Panc1 (cell line): Measurements from ENCODE around the gene GOLGA6D. TPM values are rescaled to one million over a fixed set of nuclear protein-coding genes. Genes with fewer than 3 reads are reported as not detected.
"Not testable (repeated sequence)": the region's sequence is repeated elsewhere in the genome, so short reads cannot be mapped to it uniquely, and the experiment has no call there.

Experiments
- ATAC-seq: fragments of 200-7000 bp; cut with Tn5 transposase; 2 replicates; pipeline ENCODE4 v1.9.1; 2020; ENCODE audit warnings: mild to moderate bottlenecking, moderate library complexity
- BruUV-seq: library from RNA; stranded (reverse); fragments of 400-500 nt; replicated peaks from 2 replicates; lab custom pipeline; 2021; lab: Mats Ljungman, UMichigan
- CTCF ChIA-PET: fragments of 300-600 bp; sonication (Branson Sonifier 250); formaldehyde crosslinking; loops from one replicate; lab custom pipeline; 2022; ENCODE audit warnings: antibody characterized with exemption; lab: Charles Lee
- POLR2A ChIA-PET: fragments of 300-600 bp; sonication (Branson Sonifier 250); formaldehyde crosslinking; loops from one replicate; lab custom pipeline; 2022; ENCODE audit warnings: antibody characterized with exemption; lab: Charles Lee
- DNase-seq: peaks from one replicate; pipeline ENCODE4 v3.0.0-alpha.2; 2010; ENCODE audit warnings: low read depth, low spot score
- H3K27ac ChIP-seq: 2 replicates; pipeline ENCODE4 v1.5.1; 2011; ENCODE audit warnings: mild to moderate bottlenecking, low read length, inconsistent platforms
- H3K27me3 ChIP-seq: fragments of 200-500 bp; sonication (Bioruptor generic); 2 replicates; pipeline ENCODE4 v1.6.0; 2014; ENCODE audit warnings: low read length, inconsistent platforms; ENCODE audit not compliant: control insufficient read depth, insufficient read depth
- H3K36me3 ChIP-seq: fragments of 200-500 bp; sonication (Bioruptor generic); 2 replicates; pipeline ENCODE4 v1.5.1; 2014; ENCODE audit warnings: inconsistent platforms, mild to moderate bottlenecking, low read length, moderate library complexity; ENCODE audit not compliant: control insufficient read depth, insufficient read depth
- H3K4me1 ChIP-seq: 2 replicates; pipeline ENCODE4 v1.5.1; 2011; ENCODE audit warnings: inconsistent platforms, mild to moderate bottlenecking, low read length, moderate library complexity; ENCODE audit not compliant: control insufficient read depth, insufficient read depth
- H3K4me3 ChIP-seq, 2 experiments: 2 replicates each; pipeline ENCODE4 v1.5.1; 2011 to 2012; ENCODE audit warnings: low read depth in 2 of 2, low read length in 2 of 2, mild to moderate bottlenecking in 2 of 2, inconsistent platforms in 1 of 2, moderate library complexity in 1 of 2
- H3K9me3 ChIP-seq: fragments of 200-500 bp; sonication (Bioruptor generic); 2 replicates; pipeline ENCODE4 v1.5.1; 2014; ENCODE audit warnings: low read depth, mild to moderate bottlenecking, inconsistent platforms, low read length, moderate library complexity; ENCODE audit not compliant: control insufficient read depth, insufficient read depth
- POLR2AphosphoS5 ChIP-seq: IDR thresholded peaks from 2 replicates; pipeline ENCODE4 v1.6.1; 2012; ENCODE audit warnings: mild to moderate bottlenecking, low read depth, low read length, moderate library complexity
- SIN3A ChIP-seq: IDR thresholded peaks from 2 replicates; pipeline ENCODE4 v1.6.1; 2012; ENCODE audit warnings: low read depth, mild to moderate bottlenecking, low read length, moderate library complexity, borderline replicate concordance; ENCODE audit not compliant: insufficient read depth
- TCF7L2 ChIP-seq: IDR thresholded peaks from 2 replicates; pipeline ENCODE4 v1.6.1; 2011; ENCODE audit warnings: mild to moderate bottlenecking, low read depth, low read length, inconsistent platforms
- in situ Hi-C: cut with HindIII; loops from 2 replicates; pipeline ENCODE4 v1.10.0; 2016; ENCODE audit warnings: low sequenced_read_pairs, low pct_unique_long_range_greater_than_20kb
- intact Hi-C: fragments of 100-400 bp; cut with micrococcal nuclease; formaldehyde crosslinking; loops from one replicate; pipeline ENCODE4 v1.10.0; 2022; ENCODE audit not compliant: unreplicated experiment
- total RNA-seq: library from RNA; stranded (reverse); gene quantifications from one replicate; pipeline ENCODE4 v1.2.1, GENCODE V29; 2021; ENCODE audit not compliant: unreplicated experiment
- TF ChIP-seq, protein P1 (sequence below), 2 experiments: IDR thresholded peaks; 2 replicates each; pipeline ENCODE4 v1.6.1; 2011 to 2012; ENCODE audit warnings: low read depth in 2 of 2, control low read depth in 1 of 2, low read length in 1 of 2, mild to moderate bottlenecking in 1 of 2, moderate library complexity in 1 of 2; ENCODE audit not compliant: insufficient read depth in 1 of 2
- TF ChIP-seq, protein P2 (sequence below): fragments of 450-650 bp; IDR thresholded peaks from 2 replicates; pipeline ENCODE4 v1.5.1; 2017; ENCODE audit warnings: mild to moderate bottlenecking

GOLGA6D gene
- total RNA-seq, 1 experiment from 2014 or later = not detected

GRCh38 chr15:75339531-75340240 lies 57.1 kb downstream of the GOLGA6D start:
- ChIA-PET CTCF (interaction anchor here (1.1 kb wide), 1 partner anchor 28 kb away, joined by 3 read pairs; no protein-coding TSS in a partner anchor), POLR2A (no interaction called here)
- intact Hi-C loops (no loop called here), in situ Hi-C loops (no loop called here)
- H3K27ac ChIP-seq = no peak overlapping the region
- no peak overlapping the region for H3K4me3 ChIP-seq
- no peaks in the 10 kb centered on the region for H3K27me3 ChIP-seq
- DNase-seq (no peak), ATAC-seq (no peak)
- H3K36me3 ChIP-seq = no peaks in the 10 kb centered on the region
- peaks cover 12% of the 10 kb centered on the region for H3K4me1 ChIP-seq
- no peaks in the 10 kb centered on the region for H3K9me3 ChIP-seq
- no TSS peak for BruUV-seq
- TF ChIP-seq, protein P1, sequence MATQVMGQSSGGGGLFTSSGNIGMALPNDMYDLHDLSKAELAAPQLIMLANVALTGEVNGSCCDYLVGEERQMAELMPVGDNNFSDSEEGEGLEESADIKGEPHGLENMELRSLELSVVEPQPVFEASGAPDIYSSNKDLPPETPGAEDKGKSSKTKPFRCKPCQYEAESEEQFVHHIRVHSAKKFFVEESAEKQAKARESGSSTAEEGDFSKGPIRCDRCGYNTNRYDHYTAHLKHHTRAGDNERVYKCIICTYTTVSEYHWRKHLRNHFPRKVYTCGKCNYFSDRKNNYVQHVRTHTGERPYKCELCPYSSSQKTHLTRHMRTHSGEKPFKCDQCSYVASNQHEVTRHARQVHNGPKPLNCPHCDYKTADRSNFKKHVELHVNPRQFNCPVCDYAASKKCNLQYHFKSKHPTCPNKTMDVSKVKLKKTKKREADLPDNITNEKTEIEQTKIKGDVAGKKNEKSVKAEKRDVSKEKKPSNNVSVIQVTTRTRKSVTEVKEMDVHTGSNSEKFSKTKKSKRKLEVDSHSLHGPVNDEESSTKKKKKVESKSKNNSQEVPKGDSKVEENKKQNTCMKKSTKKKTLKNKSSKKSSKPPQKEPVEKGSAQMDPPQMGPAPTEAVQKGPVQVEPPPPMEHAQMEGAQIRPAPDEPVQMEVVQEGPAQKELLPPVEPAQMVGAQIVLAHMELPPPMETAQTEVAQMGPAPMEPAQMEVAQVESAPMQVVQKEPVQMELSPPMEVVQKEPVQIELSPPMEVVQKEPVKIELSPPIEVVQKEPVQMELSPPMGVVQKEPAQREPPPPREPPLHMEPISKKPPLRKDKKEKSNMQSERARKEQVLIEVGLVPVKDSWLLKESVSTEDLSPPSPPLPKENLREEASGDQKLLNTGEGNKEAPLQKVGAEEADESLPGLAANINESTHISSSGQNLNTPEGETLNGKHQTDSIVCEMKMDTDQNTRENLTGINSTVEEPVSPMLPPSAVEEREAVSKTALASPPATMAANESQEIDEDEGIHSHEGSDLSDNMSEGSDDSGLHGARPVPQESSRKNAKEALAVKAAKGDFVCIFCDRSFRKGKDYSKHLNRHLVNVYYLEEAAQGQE (IDR thresholded peaks at IDR 0.05; ENCODE audit: insufficient read depth in 1 of 2, low read depth in 2 of 2, low read length in 1 of 2) = no peak
- TF ChIP-seq POLR2AphosphoS5 (no peak), TCF7L2 (no peak), SIN3A (no peak)
- TF ChIP-seq, protein P2, sequence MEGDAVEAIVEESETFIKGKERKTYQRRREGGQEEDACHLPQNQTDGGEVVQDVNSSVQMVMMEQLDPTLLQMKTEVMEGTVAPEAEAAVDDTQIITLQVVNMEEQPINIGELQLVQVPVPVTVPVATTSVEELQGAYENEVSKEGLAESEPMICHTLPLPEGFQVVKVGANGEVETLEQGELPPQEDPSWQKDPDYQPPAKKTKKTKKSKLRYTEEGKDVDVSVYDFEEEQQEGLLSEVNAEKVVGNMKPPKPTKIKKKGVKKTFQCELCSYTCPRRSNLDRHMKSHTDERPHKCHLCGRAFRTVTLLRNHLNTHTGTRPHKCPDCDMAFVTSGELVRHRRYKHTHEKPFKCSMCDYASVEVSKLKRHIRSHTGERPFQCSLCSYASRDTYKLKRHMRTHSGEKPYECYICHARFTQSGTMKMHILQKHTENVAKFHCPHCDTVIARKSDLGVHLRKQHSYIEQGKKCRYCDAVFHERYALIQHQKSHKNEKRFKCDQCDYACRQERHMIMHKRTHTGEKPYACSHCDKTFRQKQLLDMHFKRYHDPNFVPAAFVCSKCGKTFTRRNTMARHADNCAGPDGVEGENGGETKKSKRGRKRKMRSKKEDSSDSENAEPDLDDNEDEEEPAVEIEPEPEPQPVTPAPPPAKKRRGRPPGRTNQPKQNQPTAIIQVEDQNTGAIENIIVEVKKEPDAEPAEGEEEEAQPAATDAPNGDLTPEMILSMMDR = no peak

DNA sequence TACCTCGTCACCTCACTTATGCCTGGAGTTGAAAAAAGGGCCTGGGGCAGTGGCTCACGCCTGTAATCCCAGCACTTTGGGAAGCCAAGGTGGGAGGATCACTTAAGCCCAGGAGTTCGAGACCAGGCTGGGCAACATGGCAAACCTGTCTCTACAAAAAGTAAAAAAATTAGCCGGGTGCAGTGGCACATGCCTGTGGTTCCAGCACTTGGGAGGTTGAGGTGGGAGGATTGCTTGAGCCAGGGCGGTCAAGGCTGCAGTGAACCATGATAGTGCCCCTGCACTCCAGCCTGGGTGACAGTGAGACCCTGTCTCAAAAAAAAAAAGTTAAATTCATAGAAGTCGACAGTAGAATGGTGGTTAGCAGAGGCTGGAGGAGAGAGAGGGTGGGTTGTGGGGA lies 59.6 kb downstream of the GOLGA6D start:
- no peaks in the 10 kb centered on the region for H3K9me3 ChIP-seq
- H3K4me3 ChIP-seq = no peak overlapping the region
- H3K36me3 ChIP-seq = no peaks in the 10 kb centered on the region
- no peaks in the 10 kb centered on the region for H3K4me1 ChIP-seq
- DNase-seq = no peak
- ChIA-PET POLR2A (no interaction called here), CTCF (no interaction called here)
- no peak overlapping the region for H3K27ac ChIP-seq
- in situ Hi-C loops (no loop called here), intact Hi-C loops (no loop called here)
- H3K27me3 ChIP-seq = no peaks in the 10 kb centered on the region
- no TSS peak for BruUV-seq
- no peak for ATAC-seq
- TF ChIP-seq SIN3A (no peak), POLR2AphosphoS5 (no peak; the same call in 1 of the 2 replicates), TCF7L2 (no peak)
- TF ChIP-seq, protein P2 = no peak
- TF ChIP-seq, protein P1 (IDR thresholded peaks at IDR 0.05; ENCODE audit: insufficient read depth in 1 of 2, low read depth in 2 of 2, low read length in 1 of 2) = no peak

GRCh38 chr15:75343953-75344352 lies 61.3 kb downstream of the GOLGA6D start:
- H3K9me3 ChIP-seq, DNase-seq, H3K27ac ChIP-seq, ATAC-seq, POLR2A ChIA-PET, intact Hi-C loops, H3K36me3 ChIP-seq, H3K4me3 ChIP-seq, H3K4me1 ChIP-seq, in situ Hi-C loops, BruUV-seq, H3K27me3 ChIP-seq: not testable (repeated sequence)
- CTCF ChIA-PET = interaction anchor here (0.5 kb wide), 1 partner anchor 335 kb away, joined by 3 read pairs; no protein-coding TSS in a partner anchor
